OCI-LY1 (cell line): Measurements from ENCODE around the gene CDK10.

Experiments
- CTCF ChIP-seq: fragments of 200-600 bp; sonication (generic), shearing (Covaris generic); IDR thresholded peaks from 2 replicates; pipeline ENCODE4 v1.5.1; 2017; ENCODE audit warnings: mild to moderate bottlenecking, antibody characterized with exemption, low read length, moderate library complexity, mixed read lengths
- EZH2 ChIP-seq: fragments of 200-600 bp; sonication (generic), shearing (Covaris generic); IDR thresholded peaks from 2 replicates; pipeline ENCODE4 v1.8.0; 2017; ENCODE audit warnings: borderline replicate concordance, mixed run types, mild to moderate bottlenecking, antibody characterized with exemption, low read length, moderate library complexity, mixed read lengths

DNA sequence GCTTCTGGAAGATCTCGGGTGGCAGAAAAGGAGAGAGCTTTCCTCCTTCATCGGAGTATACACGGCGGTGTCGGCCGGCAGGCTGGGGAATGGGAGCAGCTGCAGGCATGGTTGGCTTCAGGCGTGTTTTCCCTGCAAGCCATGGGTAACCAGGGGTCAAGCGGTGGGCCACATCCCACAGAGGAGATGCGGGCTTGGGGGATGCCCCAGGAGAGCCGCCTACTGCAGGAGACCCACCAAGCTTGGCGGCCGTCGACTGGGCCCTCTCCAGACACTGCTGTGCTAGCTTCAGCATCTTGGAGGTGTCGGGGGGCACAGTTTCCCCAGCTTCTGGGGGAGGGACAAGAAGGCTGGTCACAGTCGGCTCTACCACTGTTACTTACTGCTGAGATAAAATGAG, 30.0 kb downstream of the CDK10 start:
- TF ChIP-seq EZH2, result no peak
- no peak for TF ChIP-seq CTCF
